GM12875 (cell line): Measurements from ENCODE around the gene LAMA2.

Experiments
- H3K4me3 ChIP-seq: one replicate; pipeline ENCODE4 v1.5.1; 2011; ENCODE audit warnings: low read depth, low read length, control low read depth
- TF ChIP-seq, protein P1 (sequence below): IDR thresholded peaks from 2 replicates; pipeline ENCODE4 v1.5.1; 2011; ENCODE audit warnings: low read depth, mild to moderate bottlenecking, control low read depth, inconsistent platforms, low read length, moderate library complexity, borderline replicate concordance; ENCODE audit not compliant: insufficient read depth

LAMA2 gene

GRCh38 chr6:129521946-129522345, 639.0 kb downstream of the LAMA2 start:
- no peak overlapping the region for H3K4me3 ChIP-seq
- TF ChIP-seq, protein P1, sequence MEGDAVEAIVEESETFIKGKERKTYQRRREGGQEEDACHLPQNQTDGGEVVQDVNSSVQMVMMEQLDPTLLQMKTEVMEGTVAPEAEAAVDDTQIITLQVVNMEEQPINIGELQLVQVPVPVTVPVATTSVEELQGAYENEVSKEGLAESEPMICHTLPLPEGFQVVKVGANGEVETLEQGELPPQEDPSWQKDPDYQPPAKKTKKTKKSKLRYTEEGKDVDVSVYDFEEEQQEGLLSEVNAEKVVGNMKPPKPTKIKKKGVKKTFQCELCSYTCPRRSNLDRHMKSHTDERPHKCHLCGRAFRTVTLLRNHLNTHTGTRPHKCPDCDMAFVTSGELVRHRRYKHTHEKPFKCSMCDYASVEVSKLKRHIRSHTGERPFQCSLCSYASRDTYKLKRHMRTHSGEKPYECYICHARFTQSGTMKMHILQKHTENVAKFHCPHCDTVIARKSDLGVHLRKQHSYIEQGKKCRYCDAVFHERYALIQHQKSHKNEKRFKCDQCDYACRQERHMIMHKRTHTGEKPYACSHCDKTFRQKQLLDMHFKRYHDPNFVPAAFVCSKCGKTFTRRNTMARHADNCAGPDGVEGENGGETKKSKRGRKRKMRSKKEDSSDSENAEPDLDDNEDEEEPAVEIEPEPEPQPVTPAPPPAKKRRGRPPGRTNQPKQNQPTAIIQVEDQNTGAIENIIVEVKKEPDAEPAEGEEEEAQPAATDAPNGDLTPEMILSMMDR, result no peak

- TF ChIP-seq, protein P1, result no peak
- no peak overlapping the region for H3K4me3 ChIP-seq
Observed at GRCh38 chr6:129523816-129524215, 640.9 kb downstream of the LAMA2 start.

GRCh38 chr6:129525055-129525454, 642.1 kb downstream of the LAMA2 start:
- TF ChIP-seq, protein P1, result no peak
- H3K4me3 ChIP-seq, result no peak overlapping the region

DNA sequence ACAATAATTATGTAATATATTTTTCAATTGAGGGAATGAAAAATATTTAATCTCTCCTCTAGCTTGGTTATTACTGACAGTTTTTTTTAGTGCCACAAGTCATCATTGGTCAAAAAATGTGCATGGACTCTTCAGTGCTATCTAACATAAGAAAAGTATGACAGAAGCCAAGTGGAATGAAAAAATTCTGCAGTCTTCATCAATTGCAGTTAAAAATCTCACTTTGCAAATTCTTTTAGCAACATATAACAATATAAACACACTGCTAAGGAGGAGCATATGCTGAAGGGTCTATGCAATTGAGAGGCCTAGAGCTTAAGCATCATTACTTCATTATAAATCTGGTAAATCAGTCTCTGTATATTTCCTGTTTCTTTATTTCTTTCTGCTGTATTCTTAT, 652.0 kb downstream of the LAMA2 start:
- TF ChIP-seq, protein P1, result no peak
- no peak overlapping the region for H3K4me3 ChIP-seq

DNA sequence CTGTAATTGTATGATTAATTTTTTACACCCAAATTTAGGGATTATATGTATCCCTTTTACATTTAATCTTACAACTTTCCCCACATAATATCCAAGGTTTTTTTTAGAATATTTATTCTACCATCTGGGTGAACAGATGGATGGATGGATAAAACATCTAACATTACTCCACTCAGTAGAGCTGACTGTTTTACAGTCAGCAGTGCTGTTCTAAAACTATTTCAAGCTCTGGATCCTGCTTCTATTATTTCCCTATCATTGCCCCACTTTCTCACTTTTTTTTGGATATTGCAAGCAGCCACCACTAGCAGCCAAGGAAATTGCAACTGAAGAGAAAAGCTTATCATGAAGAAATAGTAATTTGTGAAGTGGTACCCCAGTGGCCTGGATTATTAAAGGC, 653.3 kb downstream of the LAMA2 start:
- TF ChIP-seq, protein P1, result no peak
- H3K4me3 ChIP-seq, result no peak overlapping the region

- no peak overlapping the region for H3K4me3 ChIP-seq
Observed at GRCh38 chr6:129539032-129539431, 656.1 kb downstream of the LAMA2 start.

DNA sequence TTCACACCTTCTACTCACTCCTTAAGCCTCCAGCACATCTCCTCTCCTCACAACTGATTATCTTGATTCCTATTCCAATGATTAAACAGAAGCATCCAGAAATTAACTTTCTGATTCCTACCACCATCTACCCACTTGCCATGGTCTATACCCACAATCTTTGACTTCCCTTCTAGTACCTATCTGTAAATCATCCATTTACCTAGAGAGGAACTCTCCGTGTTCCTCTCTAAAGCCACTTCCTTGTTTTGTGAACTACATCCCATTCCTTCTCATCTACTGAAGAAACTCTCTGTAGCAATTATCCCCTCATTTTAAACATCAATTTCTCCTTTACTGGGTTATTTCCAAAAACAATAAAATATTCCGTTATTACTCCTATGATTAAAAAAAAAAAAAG, 659.8 kb downstream of the LAMA2 start:
- TF ChIP-seq, protein P1, result no peak
- H3K4me3 ChIP-seq, result no peak overlapping the region

More at GRCh38 chr6:129539032-129539431, 656.1 kb downstream of the LAMA2 start:
- TF ChIP-seq, protein P1, result no peak
